A549 (cell line): ENCODE data around the gene MAPKAPK5.

Experiments
- CTCF ChIP-seq: fragments of >200 bp; sonication (Bioruptor Twin); formaldehyde crosslinking; IDR thresholded peaks from 3 replicates; pipeline ENCODE4 v1.5.1; 2016
- EHF ChIP-seq: fragments of 250-450 bp; sonication (Bioruptor Pico); IDR thresholded peaks from 2 replicates; pipeline ENCODE4 v1.5.0; 2020; ENCODE audit warnings: mild to moderate bottlenecking
- JUN ChIP-seq, 2 experiments: fragments of >200 bp; sonication (Bioruptor Twin); formaldehyde crosslinking; IDR thresholded peaks; 2 replicates in 1 of 2; 3 replicates in 1 of 2; pipeline ENCODE4 v1.6.1; 2016 to 2017
- MYC ChIP-seq: IDR thresholded peaks from 2 replicates; pipeline ENCODE4 v1.6.1; 2012; ENCODE audit warnings: mild to moderate bottlenecking, inconsistent platforms, low read length, improper control_type of control experiment, borderline replicate concordance
- NPAS2 ChIP-seq: fragments of 250-450 bp; sonication (Bioruptor Pico); IDR thresholded peaks from 2 replicates; pipeline ENCODE4 v1.8.0; 2022; ENCODE audit warnings: mild to moderate bottlenecking, moderate library complexity, borderline replicate concordance
- PBX3 ChIP-seq: IDR thresholded peaks from 2 replicates; pipeline ENCODE4 v1.6.1; 2012
- POLR2A ChIP-seq: IDR thresholded peaks from 2 replicates; pipeline ENCODE4 v1.6.1; 2012; ENCODE audit warnings: mild to moderate bottlenecking, low read length
- POLR2AphosphoS2 ChIP-seq: conservative IDR thresholded peaks from 2 replicates; pipeline ENCODE4 v1.6.1; 2012; ENCODE audit warnings: low read length, improper control_type of control experiment, inconsistent platforms
- RAD21 ChIP-seq, 2 experiments: fragments of >200 bp in 1 of 2; sonication (Bioruptor Twin) in 1 of 2; formaldehyde crosslinking in 1 of 2; IDR thresholded peaks in 1 of 2; conservative IDR thresholded peaks in 1 of 2; 2 replicates in 1 of 2; 3 replicates in 1 of 2; pipeline ENCODE4 v1.6.1; 2012 to 2018; ENCODE audit warnings: inconsistent platforms in 1 of 2
- REST ChIP-seq: fragments of 200-600 bp; sonication (generic); IDR thresholded peaks from 2 replicates; pipeline ENCODE4 v1.6.1; 2016; ENCODE audit warnings: antibody characterized with exemption, mild to moderate bottlenecking, moderate library complexity
- SMC3 ChIP-seq: fragments of >200 bp; sonication (Bioruptor Twin); formaldehyde crosslinking; IDR thresholded peaks from 3 replicates; pipeline ENCODE4 v1.6.1; 2018; ENCODE audit warnings: inconsistent platforms
- SREBF2 ChIP-seq: fragments of 450-650 bp; IDR thresholded peaks from 2 replicates; pipeline ENCODE4 v1.6.1; 2014; ENCODE audit warnings: mild to moderate bottlenecking, moderate library complexity

- TF ChIP-seq POLR2A (no peak), CTCF (no peak), SREBF2 (no peak), RAD21 (conservative IDR thresholded peaks at IDR 0.05 in 1 of 2, IDR thresholded peaks at IDR 0.05 in 1 of 2) (no peak), POLR2AphosphoS2 (no peak), JUN (IDR thresholded peaks at IDR 0.05) (no peak), EHF (CRISPR knock-in tag) (no peak), NPAS2 (no peak), MYC (no peak), REST (no peak), PBX3 (no peak), SMC3 (no peak)
These were observed 31.1 kb downstream of the MAPKAPK5 start for GRCh38 chr12:111873113-111873512.
